Pancreas (tissue), 10 donors: ENCODE measurements around the gene HSPB2. TPM values are rescaled to one million over a fixed set of nuclear protein-coding genes. Genes with fewer than 3 reads are reported as not detected.
A peak's percentile ranks its signal among the peaks of the same experiment; 100 is the strongest.

Experiments used
- ATAC-seq, 4 donors: fragments of 200-7000 bp; cut with Tn5 transposase; one replicate each; pipeline versions ENCODE4 v1.8.0 to v1.9.1; 2020; ENCODE audit warnings: mild to moderate bottlenecking in 4 of 4, moderate library complexity in 4 of 4
- DNase-seq, 6 donors: peaks; one replicate each; pipeline ENCODE4 v3.0.0-alpha.2; 2020
- FAIRE-seq: peaks from 2 replicates; lab custom pipeline; 2012; peaks lifted over from hg19 to GRCh38; lab: Jason Lieb, UNC
- H3K27ac ChIP-seq, 4 donors: fragments of 200-600 bp; sonication (generic); 1 replicate in 3 of 4; 2 replicates in 1 of 4; pipeline versions ENCODE4 v1.5.0 to v1.8.0; 2020
- H3K27me3 ChIP-seq, 4 donors: fragments of 200-600 bp; one replicate each; pipeline ENCODE4 v1.8.0; 2021
- H3K36me3 ChIP-seq, 3 donors: fragments of 200-600 bp; sonication (generic) in 1 of 3; one replicate each; pipeline versions ENCODE4 v1.5.0 to v1.8.0; 2020 to 2021
- H3K4me1 ChIP-seq, 3 donors: fragments of 200-600 bp; one replicate each; pipeline ENCODE4 v1.8.0; 2021
- H3K4me3 ChIP-seq, 4 donors: fragments of 200-600 bp; sonication (generic) in 2 of 4; one replicate each; pipeline versions ENCODE4 v1.5.0 to v1.8.0; 2020 to 2021
- H3K9me3 ChIP-seq, 4 donors: fragments of 200-600 bp; one replicate each; pipeline ENCODE4 v1.8.0; 2021
- WGBS, 2 donors: extraction: QIAGEN DNeasy Blood & Tissue Kit; methylation state at CpG; one replicate each; pipeline ENCODE4 v1.1.7; 2013; 5-methylcytosine and 5-hydroxymethylcytosine counted together
- intact Hi-C, 3 donors: fragments of 100-400 bp; cut with DNase I; formaldehyde crosslinking; loops; one replicate each; pipeline versions ENCODE4 v1.11.1 to v1.14.2; 2022
- polyA plus RNA-seq, 2 donors: library from polyadenylated mRNA; stranded (reverse); fragments of 200-250 nt; gene quantifications; one replicate each; pipeline ENCODE4 v1.2.3, GENCODE V29; 2013
- total RNA-seq, 6 donors: library from RNA; stranded (reverse); fragmentation: NEBNext Ultra II Directional in 4 of 6; extraction: Animal tissue kit (Norgen Biotek cat#: 25700) in 4 of 6; gene quantifications; one replicate each; pipeline versions ENCODE4 v1.2.1 to v1.2.4, GENCODE V29; 2021 to 2023
- TF ChIP-seq, protein P1 (sequence below), 4 donors: fragments of 200-600 bp; sonication (generic) in 3 of 4; IDR thresholded peaks; one replicate each; pipeline versions ENCODE4 v1.5.0 to v1.8.0; 2021; ENCODE audit warnings: antibody characterized with exemption in 4 of 4
- donor health status: healthy with polysubstance abuse.
- donor health status: DM: no; HTN: no; CAD: no; lungs with moderate emphysema.
- donor health status: DM: no; HTN: no; CAD: no.
- donor health status: control.
- donor health status: control.
- donor health status: Bipolar disorder and iron deficiency.
- donor health status: DM: yes; HTN: yes; CAD: no.
- donor health status: DM: no; HTN: no; CAD: no.
- donor health status: DM: no; HTN: no; CAD: no.
- donor health status: DM: yes; HTN: yes; CAD: no.

The HSPB2 gene
- total and polyA plus RNA-seq, 8 donors, result 0.32 to 1.5 (median 0.78) TPM; not detected in 1

- intact Hi-C loops, result no loop called here
- H3K27ac ChIP-seq, result no peak overlapping the region
- H3K4me1 ChIP-seq, result peaks cover 8 to 10% (median 10%) of the 10 kb centered on the region in 3 donors
- TF ChIP-seq, protein P1, sequence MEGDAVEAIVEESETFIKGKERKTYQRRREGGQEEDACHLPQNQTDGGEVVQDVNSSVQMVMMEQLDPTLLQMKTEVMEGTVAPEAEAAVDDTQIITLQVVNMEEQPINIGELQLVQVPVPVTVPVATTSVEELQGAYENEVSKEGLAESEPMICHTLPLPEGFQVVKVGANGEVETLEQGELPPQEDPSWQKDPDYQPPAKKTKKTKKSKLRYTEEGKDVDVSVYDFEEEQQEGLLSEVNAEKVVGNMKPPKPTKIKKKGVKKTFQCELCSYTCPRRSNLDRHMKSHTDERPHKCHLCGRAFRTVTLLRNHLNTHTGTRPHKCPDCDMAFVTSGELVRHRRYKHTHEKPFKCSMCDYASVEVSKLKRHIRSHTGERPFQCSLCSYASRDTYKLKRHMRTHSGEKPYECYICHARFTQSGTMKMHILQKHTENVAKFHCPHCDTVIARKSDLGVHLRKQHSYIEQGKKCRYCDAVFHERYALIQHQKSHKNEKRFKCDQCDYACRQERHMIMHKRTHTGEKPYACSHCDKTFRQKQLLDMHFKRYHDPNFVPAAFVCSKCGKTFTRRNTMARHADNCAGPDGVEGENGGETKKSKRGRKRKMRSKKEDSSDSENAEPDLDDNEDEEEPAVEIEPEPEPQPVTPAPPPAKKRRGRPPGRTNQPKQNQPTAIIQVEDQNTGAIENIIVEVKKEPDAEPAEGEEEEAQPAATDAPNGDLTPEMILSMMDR (IDR thresholded peaks at IDR 0.05), result no peak
- H3K36me3 ChIP-seq, result no peaks in the 10 kb centered on the region
- H3K27me3 ChIP-seq, result no peaks in the 10 kb centered on the region
- FAIRE-seq (no peak), ATAC-seq (no peak), DNase-seq (no peak)
- 76 to 85% methylated on average over 1 of the region's 1 CpG for WGBS, 2 donors
- no peak overlapping the region for H3K4me3 ChIP-seq
- H3K9me3 ChIP-seq, result no peaks in the 10 kb centered on the region
Measured at GRCh38 chr11:111906680-111907079, 5.9 kb upstream of the HSPB2 start.

DNA sequence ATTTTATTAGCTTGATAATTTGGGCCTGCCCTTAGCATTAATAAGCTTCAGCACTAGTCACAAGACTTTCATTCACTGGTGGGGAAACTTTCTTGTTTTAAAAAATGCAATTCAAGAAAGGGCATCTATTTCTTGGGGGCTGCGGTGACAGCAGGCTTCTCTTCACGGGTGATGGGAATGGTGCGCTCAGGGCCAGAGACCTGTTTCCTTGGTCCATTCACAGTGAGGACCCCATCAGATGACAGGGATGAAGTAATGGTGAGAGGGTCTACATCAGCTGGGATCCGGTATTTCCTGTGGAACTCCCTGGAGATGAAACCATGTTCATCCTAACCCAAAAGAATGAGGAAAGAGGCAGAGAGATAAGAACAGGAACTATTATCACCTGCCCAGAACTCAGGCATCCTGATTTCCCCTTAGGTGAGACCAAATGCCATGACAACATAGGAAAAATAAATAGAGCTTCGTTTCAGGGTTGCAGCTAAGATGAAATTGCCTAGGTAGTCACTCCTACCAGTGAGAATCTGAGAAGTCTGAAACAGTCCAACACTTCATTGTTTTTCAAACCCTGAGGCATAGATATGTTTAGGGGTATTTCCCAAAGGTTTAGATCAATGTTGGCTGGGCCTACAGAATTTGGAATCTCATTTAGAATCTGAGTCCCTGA lies 3.8 kb upstream of the HSPB2 start:
- FAIRE-seq (no peak), ATAC-seq (no peak), DNase-seq (no peak)
- no peak overlapping the region for H3K4me3 ChIP-seq
- no peaks in the 10 kb centered on the region for H3K36me3 ChIP-seq
- H3K4me1 ChIP-seq, result peaks cover 15 to 16% (median 16%) of the 10 kb centered on the region in 3 donors
- no peaks in the 10 kb centered on the region for H3K27me3 ChIP-seq
- H3K9me3 ChIP-seq, result no peaks in the 10 kb centered on the region
- intact Hi-C loops, result no loop called here
- WGBS, 2 donors, result 77% methylated on average over 5 of the region's 5 CpGs
- TF ChIP-seq, protein P1 (IDR thresholded peaks at IDR 0.05), result no peak
- no peak overlapping the region for H3K27ac ChIP-seq

DNA sequence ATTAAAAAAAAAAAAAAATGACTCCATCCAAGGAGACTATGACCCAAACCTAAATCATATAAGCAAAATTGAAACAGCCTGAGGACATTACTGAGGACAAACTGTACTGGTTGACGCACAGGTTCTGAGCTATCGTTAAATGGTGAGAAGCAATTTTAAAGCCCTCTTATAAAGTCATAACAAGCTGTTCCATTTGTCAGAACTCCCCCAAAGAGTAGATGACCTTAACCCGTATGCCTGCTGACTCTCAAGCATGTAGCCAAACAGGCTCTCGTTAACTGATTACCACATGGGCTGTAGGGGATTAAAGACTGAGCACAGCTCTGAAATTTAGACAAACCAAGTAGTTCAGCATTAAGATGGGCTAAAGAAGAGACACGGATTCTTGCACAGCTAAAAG lies 3.2 kb upstream of the HSPB2 start:
- Histone ChIP-seq H3K27ac (no peak overlapping the region), H3K36me3 (no peaks in the 10 kb centered on the region), H3K4me1 (peaks cover 15 to 16% (median 16%) of the 10 kb centered on the region in 3 donors), H3K9me3 (no peaks in the 10 kb centered on the region), H3K27me3 (no peaks in the 10 kb centered on the region), H3K4me3 (no peak overlapping the region)
- ATAC-seq (no peak), DNase-seq (no peak), FAIRE-seq (no peak)
- WGBS, 2 donors, result 72 to 75% methylated on average over 5 of the region's 5 CpGs
- TF ChIP-seq, protein P1 (IDR thresholded peaks at IDR 0.05), result no peak
- intact Hi-C loops, result no loop called here

- no peak for FAIRE-seq
- 27 to 29% methylated on average over 9 of the region's 9 CpGs for WGBS, 2 donors
- Histone ChIP-seq H3K4me1 (peaks cover 15 to 16% (median 16%) of the 10 kb centered on the region in 3 donors), H3K27me3 (no peaks in the 10 kb centered on the region), H3K36me3 (no peaks in the 10 kb centered on the region), H3K27ac (peak overlapping the region; percentile 34 to 74 (median 66)), H3K4me3 (peak overlapping the region in 2 of 4 donors; percentile 11 to 20), H3K9me3 (no peaks in the 10 kb centered on the region)
- intact Hi-C loops, result no loop called here
- peak; percentile 33 to 43 (median 38) for ATAC-seq
- DNase-seq, result no peak
- TF ChIP-seq, protein P1 (IDR thresholded peaks at IDR 0.05), result no peak
Measured at GRCh38 chr11:111910676-111911562, 1.6 kb upstream of the HSPB2 start.
